Neural cell (in vitro differentiated cells): ENCODE data around the gene TRMT6. TPM values are rescaled to one million over a fixed set of nuclear protein-coding genes. Genes with fewer than 3 reads are reported as not detected.

Experiments
- H2AFZ ChIP-seq: fragments of 200-600, 300-800 bp; sonication (generic), shearing (Covaris generic); 2 replicates; pipeline ENCODE4 v1.6.0; 2014; ENCODE audit warnings: low read depth, mild to moderate bottlenecking, antibody characterized with exemption, low read length, moderate library complexity
- H3F3A ChIP-seq: fragments of 200-600 bp; shearing (Covaris generic); 2 replicates; pipeline ENCODE4 v1.6.1; 2016; ENCODE audit warnings: mild to moderate bottlenecking, moderate library complexity, mixed read lengths, antibody characterized with exemption, low read length; ENCODE audit not compliant: insufficient read depth, poor library complexity, severe bottlenecking
- H3K27ac ChIP-seq: fragments of 200-600, 300-800 bp; sonication (generic), shearing (Covaris generic); 2 replicates; pipeline ENCODE4 v1.5.1; 2014; ENCODE audit warnings: mild to moderate bottlenecking, low read length, moderate library complexity
- H3K27me3 ChIP-seq: fragments of 300-800, 200-600 bp; sonication (generic), shearing (Covaris generic); 2 replicates; pipeline ENCODE4 v1.6.0; 2014; ENCODE audit warnings: mild to moderate bottlenecking, low read depth, low read length, moderate library complexity; ENCODE audit not compliant: insufficient read depth
- H3K36me3 ChIP-seq: fragments of 300-800, 200-600 bp; sonication (generic), shearing (Covaris generic); 2 replicates; pipeline ENCODE4 v1.5.1; 2014; ENCODE audit warnings: mild to moderate bottlenecking, antibody characterized with exemption, low read length, moderate library complexity; ENCODE audit not compliant: insufficient read depth
- H3K4me2 ChIP-seq: fragments of 300-800, 200-600 bp; sonication (generic), shearing (Covaris generic); 2 replicates; pipeline ENCODE4 v1.6.0; 2014; ENCODE audit warnings: mild to moderate bottlenecking, low read length
- H3K4me3 ChIP-seq: fragments of 300-800, 200-600 bp; sonication (generic), shearing (Covaris generic); 2 replicates; pipeline ENCODE4 v1.5.1; 2014; ENCODE audit warnings: mild to moderate bottlenecking, low read length, moderate library complexity
- H3K79me2 ChIP-seq: fragments of 200-600 bp; shearing (Covaris generic); replicated peaks from 2 replicates; pipeline ENCODE4 v1.6.0; 2014; ENCODE audit warnings: mild to moderate bottlenecking, low read length, moderate library complexity; ENCODE audit not compliant: insufficient read depth
- H3K9ac ChIP-seq: fragments of 300-800, 200-600 bp; sonication (generic), shearing (Covaris generic); 2 replicates; pipeline ENCODE4 v1.6.1; 2016; ENCODE audit warnings: mild to moderate bottlenecking, low read length, mixed read lengths
- H3K9me2 ChIP-seq: fragments of 200-600 bp; shearing (Covaris generic); 2 replicates; pipeline ENCODE4 v1.6.1; 2016; ENCODE audit warnings: mild to moderate bottlenecking, low read length, mixed read lengths; ENCODE audit not compliant: insufficient read depth
- H3K9me3 ChIP-seq: fragments of 200-600, 300-800 bp; sonication (generic), shearing (Covaris generic); 2 replicates; pipeline ENCODE4 v1.6.1; 2016; ENCODE audit warnings: mild to moderate bottlenecking, mixed run types, low read length, moderate library complexity, mixed read lengths
- H4K20me1 ChIP-seq: fragments of 200-600 bp; shearing (Covaris generic); 2 replicates; pipeline ENCODE4 v1.6.1; 2016; ENCODE audit warnings: mild to moderate bottlenecking, mixed run types; ENCODE audit not compliant: insufficient read depth
- CTCF ChIP-seq: fragments of 450-650 bp; IDR thresholded peaks from 2 replicates; pipeline ENCODE4 v1.5.1; 2014; ENCODE audit warnings: antibody characterized with exemption, mild to moderate bottlenecking, moderate library complexity; ENCODE audit not compliant: poor library complexity, severe bottlenecking
- EP300 ChIP-seq: fragments of 450-650 bp; conservative IDR thresholded peaks from 2 replicates; pipeline ENCODE4 v1.6.1; 2014; ENCODE audit warnings: antibody characterized with exemption, mild to moderate bottlenecking, moderate library complexity; ENCODE audit not compliant: poor library complexity, severe bottlenecking
- EZH2 ChIP-seq: fragments of 200-600, 300-800 bp; shearing (Covaris generic), sonication (generic); IDR thresholded peaks from 2 replicates; pipeline ENCODE4 v1.6.1; 2014; ENCODE audit warnings: antibody characterized with exemption, low read length, borderline replicate concordance, mild to moderate bottlenecking; ENCODE audit not compliant: insufficient read depth, poor library complexity, severe bottlenecking
- MXI1 ChIP-seq: fragments of 450-650 bp; conservative IDR thresholded peaks from 2 replicates; pipeline ENCODE4 v1.6.1; 2014; ENCODE audit warnings: antibody characterized with exemption, mild to moderate bottlenecking; ENCODE audit not compliant: poor library complexity, severe bottlenecking
- POLR2AphosphoS5 ChIP-seq: IDR thresholded peaks from 2 replicates; pipeline ENCODE4 v1.6.1; 2012
- RAD21 ChIP-seq: fragments of 450-650 bp; conservative IDR thresholded peaks from 2 replicates; pipeline ENCODE4 v1.6.1; 2014; ENCODE audit warnings: antibody characterized with exemption, mild to moderate bottlenecking, moderate library complexity
- REST ChIP-seq: IDR thresholded peaks from 2 replicates; pipeline ENCODE4 v1.6.1; 2012; ENCODE audit warnings: borderline replicate concordance
- SMC3 ChIP-seq: fragments of 450-650 bp; conservative IDR thresholded peaks from 2 replicates; pipeline ENCODE4 v1.6.1; 2014; ENCODE audit warnings: antibody characterized with exemption, mild to moderate bottlenecking, moderate library complexity; ENCODE audit not compliant: poor library complexity
- TAF1 ChIP-seq: IDR thresholded peaks from 2 replicates; pipeline ENCODE4 v1.6.1; 2012; ENCODE audit warnings: low read depth
- polyA plus RNA-seq: library from polyadenylated mRNA; depleted of rRNA; stranded (reverse); fragments of >200 nt; gene quantifications from 2 replicates; pipeline ENCODE4 v1.2.3, GENCODE V29; 2014

TRMT6 gene
- polyA plus RNA-seq, 1 donor from 2014 or later: 19.1 TPM

- no peak overlapping the region for H3K4me3 ChIP-seq
- no peaks in the 10 kb centered on the region for H3K9me2 ChIP-seq
- H2AFZ ChIP-seq: no peak overlapping the region
- H3K9ac ChIP-seq: no peak overlapping the region
- no peaks in the 10 kb centered on the region for H3F3A ChIP-seq
- TF ChIP-seq CTCF (no peak), POLR2AphosphoS5 (no peak)
- no peaks in the 10 kb centered on the region for H3K27me3 ChIP-seq
- no peaks in the 10 kb centered on the region for H3K79me2 ChIP-seq
- no peaks in the 10 kb centered on the region for H4K20me1 ChIP-seq
- H3K27ac ChIP-seq: no peak overlapping the region
- H3K36me3 ChIP-seq: no peaks in the 10 kb centered on the region
- H3K4me2 ChIP-seq: no peak overlapping the region
- H3K9me3 ChIP-seq: no peaks in the 10 kb centered on the region
Measured at GRCh38 chr20:5989539-5989938, 39.2 kb upstream of the TRMT6 start.

- Histone ChIP-seq H4K20me1 (no peaks in the 10 kb centered on the region), H3K9me3 (no peaks in the 10 kb centered on the region), H2AFZ (no peak overlapping the region), H3K4me2 (no peak overlapping the region), H3K9me2 (no peaks in the 10 kb centered on the region), H3K27me3 (no peaks in the 10 kb centered on the region), H3K9ac (no peak overlapping the region), H3K36me3 (no peaks in the 10 kb centered on the region), H3K4me3 (no peak overlapping the region), H3K27ac (no peak overlapping the region), H3F3A (no peaks in the 10 kb centered on the region), H3K79me2 (no peaks in the 10 kb centered on the region)
- TF ChIP-seq RAD21 (no peak), EZH2 (no peak), EP300 (no peak), TAF1 (no peak), SMC3 (no peak), CTCF (no peak), POLR2AphosphoS5 (no peak), MXI1 (no peak), REST (no peak)
Measured at GRCh38 chr20:5987383-5987782, 37.0 kb upstream of the TRMT6 start.
